Immature natural killer cell (primary cell): ENCODE results near the gene PCDHA8. TPM values are rescaled to one million over a fixed set of nuclear protein-coding genes. Genes with fewer than 3 reads are reported as not detected.
"Not testable (repeated sequence)": the region's sequence is repeated elsewhere in the genome, so short reads cannot be mapped to it uniquely, and the experiment has no call there.

Experiments used
- DNase-seq, 3 donors: peaks; one replicate each; pipeline ENCODE4 v3.0.0; 2022; ENCODE audit warnings: mixed read lengths in 1 of 3
- H3K27ac Mint-ChIP-seq, 6 donors: one replicate each; pipeline ENCODE4 v1.8.0; 2020; ENCODE audit warnings: mixed read lengths in 6 of 6, mild to moderate bottlenecking in 5 of 6, inconsistent platforms in 4 of 6, moderate library complexity in 3 of 6
- H3K27me3 Mint-ChIP-seq, 3 donors: one replicate each; pipeline ENCODE4 v1.8.0; 2020 to 2021; ENCODE audit warnings: low read depth in 3 of 3, mild to moderate bottlenecking in 3 of 3, mixed read lengths in 3 of 3, moderate library complexity in 3 of 3, inconsistent platforms in 1 of 3
- H3K36me3 Mint-ChIP-seq, 3 donors: one replicate each; pipeline ENCODE4 v1.8.0; 2020; ENCODE audit warnings: mixed read lengths in 3 of 3, inconsistent platforms in 2 of 3, mild to moderate bottlenecking in 2 of 3
- H3K4me1 Mint-ChIP-seq, 2 donors: one replicate each; pipeline ENCODE4 v1.8.0; 2020; ENCODE audit warnings: inconsistent platforms in 2 of 2, mild to moderate bottlenecking in 2 of 2, mixed read lengths in 2 of 2, moderate library complexity in 1 of 2
- H3K4me3 Mint-ChIP-seq, 5 donors: one replicate each; pipeline ENCODE4 v1.8.0; 2020; ENCODE audit warnings: mild to moderate bottlenecking in 5 of 5, mixed read lengths in 5 of 5, inconsistent platforms in 3 of 5, moderate library complexity in 3 of 5
- H3K9me3 Mint-ChIP-seq, 6 donors: one replicate each; pipeline ENCODE4 v1.8.0; 2020; ENCODE audit warnings: mild to moderate bottlenecking in 6 of 6, mixed read lengths in 6 of 6, inconsistent platforms in 4 of 6, moderate library complexity in 3 of 6
- polyA plus RNA-seq, 3 donors: library from polyadenylated mRNA; unstranded; fragments of 300-500 nt; fragmentation: Illumina TruSeq; gene quantifications; one replicate each; pipeline ENCODE4 v1.2.3, GENCODE V29; 2021

Gene PCDHA8
- polyA plus RNA-seq, 3 donors from 2014 or later: not detected

- Mint-ChIP-seq H3K4me3 (no peak overlapping the region), H3K9me3 (peaks cover 12 to 45% (median 21%) of the 10 kb centered on the region in 6 donors), H3K36me3 (peaks cover 0 to 5% (median 4%) of the 10 kb centered on the region in 3 donors), H3K27me3 (peaks cover 2 to 21% (median 13%) of the 10 kb centered on the region in 3 donors), H3K27ac (no peak overlapping the region), H3K4me1 (no peaks in the 10 kb centered on the region)
- DNase-seq: no peak
These were observed 32.1 kb upstream of the PCDHA8 start for GRCh38 chr5:140808889-140809291.

- Mint-ChIP-seq H3K4me3 (no peak within 1 kb of the TSS), H3K27me3 (peaks cover 2 to 10% (median 8%) of the 10 kb centered on the region in 3 donors), H3K9me3 (peaks cover 4 to 28% (median 9%) of the 10 kb centered on the region in 6 donors), H3K36me3 (no peaks in the 10 kb centered on the region), H3K4me1 (no peaks in the 10 kb centered on the region), H3K27ac (no peak within 1 kb of the TSS)
- no peak for DNase-seq
These were observed 19.4 kb upstream of the PCDHA8 start, which contains the start of gene PCDHA5 for GRCh38 chr5:140821375-140822280. TSS of gene PCDHA5 (plus strand) at chr5:140821613.

GRCh38 chr5:140822281-140822629 lies 18.7 kb upstream of the PCDHA8 start:
- no peaks in the 10 kb centered on the region for H3K4me1 Mint-ChIP-seq
- H3K27me3 Mint-ChIP-seq: peaks cover 2 to 13% (median 13%) of the 10 kb centered on the region in 3 donors
- H3K36me3 Mint-ChIP-seq: no peaks in the 10 kb centered on the region
- peaks cover 4 to 32% (median 12%) of the 10 kb centered on the region in 6 donors for H3K9me3 Mint-ChIP-seq
- DNase-seq: no peak
- no peak overlapping the region for H3K27ac Mint-ChIP-seq
- no peak overlapping the region for H3K4me3 Mint-ChIP-seq

GRCh38 chr5:140822969-140823368 lies 18.0 kb upstream of the PCDHA8 start:
- H3K27ac Mint-ChIP-seq, H3K36me3 Mint-ChIP-seq, H3K4me1 Mint-ChIP-seq, DNase-seq, H3K4me3 Mint-ChIP-seq: not testable (repeated sequence)
- Mint-ChIP-seq H3K9me3 (peaks cover 3 to 39% (median 18%) of the 10 kb centered on the region in 6 donors), H3K27me3 (peaks cover 7 to 15% (median 14%) of the 10 kb centered on the region in 3 donors)

- Mint-ChIP-seq H3K27me3 (peaks cover 9 to 14% (median 13%) of the 10 kb centered on the region in 3 donors), H3K4me3 (no peak overlapping the region), H3K36me3 (peaks cover 0 to 6% (median 0%) of the 10 kb centered on the region in 3 donors), H3K9me3 (peaks cover 2 to 44% (median 20%) of the 10 kb centered on the region in 6 donors), H3K27ac (no peak overlapping the region), H3K4me1 (no peaks in the 10 kb centered on the region)
- DNase-seq: no peak
These were observed 17.5 kb upstream of the PCDHA8 start for GRCh38 chr5:140823475-140823874.

DNA sequence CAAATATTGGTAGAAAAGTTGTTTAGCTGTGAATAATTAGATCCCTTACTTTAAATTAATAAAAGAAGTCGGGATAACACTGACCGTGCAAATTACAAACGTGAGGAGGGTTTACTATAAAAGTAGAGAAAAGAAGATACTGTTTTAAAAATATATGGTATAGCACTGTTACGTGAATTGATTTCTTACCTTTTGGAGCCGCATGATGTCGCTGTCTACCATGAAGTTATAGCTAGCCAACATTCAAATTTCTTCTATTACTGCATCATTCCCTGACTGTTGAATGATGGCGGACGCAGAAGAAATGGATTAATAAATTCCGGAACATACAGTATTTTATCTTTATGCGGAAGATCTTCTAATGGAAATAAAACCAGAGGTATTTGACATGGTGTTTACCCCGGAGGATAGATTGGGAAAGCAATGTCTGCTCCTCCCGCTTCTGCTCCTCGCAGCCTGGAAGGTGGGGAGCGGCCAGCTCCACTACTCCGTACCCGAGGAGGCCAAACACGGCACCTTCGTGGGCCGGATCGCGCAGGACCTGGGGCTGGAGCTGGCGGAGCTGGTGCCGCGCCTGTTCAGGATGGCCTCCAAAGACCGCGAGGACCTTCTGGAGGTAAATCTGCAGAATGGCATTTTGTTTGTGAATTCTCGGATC lies 13.2 kb upstream of the PCDHA8 start, which contains the start of gene PCDHA6:
Gene PCDHA6, plus strand, starts transcription at position 257 of the 658 bp plus-strand sequence. Its CDS starts 132 bp downstream, at position 389.
- no peak within 1 kb of the TSS for H3K27ac Mint-ChIP-seq

DNA sequence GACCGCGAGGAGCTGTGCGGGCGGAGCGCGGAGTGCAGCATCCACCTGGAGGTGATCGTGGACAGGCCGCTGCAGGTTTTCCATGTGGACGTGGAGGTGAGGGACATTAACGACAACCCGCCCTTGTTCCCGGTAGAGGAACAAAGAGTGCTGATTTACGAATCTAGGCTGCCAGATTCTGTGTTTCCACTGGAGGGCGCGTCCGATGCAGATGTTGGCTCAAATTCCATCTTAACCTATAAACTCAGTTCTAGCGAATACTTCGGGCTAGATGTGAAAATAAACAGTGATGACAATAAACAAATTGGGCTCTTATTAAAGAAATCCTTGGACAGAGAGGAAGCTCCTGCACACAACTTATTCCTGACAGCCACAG lies 12.6 kb upstream of the PCDHA8 start:
- Mint-ChIP-seq H3K27me3 (peaks cover 12 to 25% (median 21%) of the 10 kb centered on the region in 3 donors), H3K36me3 (peaks cover 0 to 14% (median 0%) of the 10 kb centered on the region in 3 donors), H3K4me1 (no peaks in the 10 kb centered on the region), H3K27ac (no peak overlapping the region), H3K4me3 (no peak overlapping the region), H3K9me3 (peaks cover 7 to 64% (median 37%) of the 10 kb centered on the region in 6 donors)
- DNase-seq: no peak

More for the DNA sequence above, 13.2 kb upstream of the PCDHA8 start, which contains the start of gene PCDHA6:
- Mint-ChIP-seq H3K4me3 (no peak within 1 kb of the TSS), H3K4me1 (no peaks in the 10 kb centered on the region), H3K9me3 (peaks cover 7 to 60% (median 33%) of the 10 kb centered on the region in 6 donors), H3K36me3 (peaks cover 0 to 13% (median 0%) of the 10 kb centered on the region in 3 donors), H3K27me3 (peaks cover 12 to 25% (median 19%) of the 10 kb centered on the region in 3 donors)
- no peak for DNase-seq

DNA sequence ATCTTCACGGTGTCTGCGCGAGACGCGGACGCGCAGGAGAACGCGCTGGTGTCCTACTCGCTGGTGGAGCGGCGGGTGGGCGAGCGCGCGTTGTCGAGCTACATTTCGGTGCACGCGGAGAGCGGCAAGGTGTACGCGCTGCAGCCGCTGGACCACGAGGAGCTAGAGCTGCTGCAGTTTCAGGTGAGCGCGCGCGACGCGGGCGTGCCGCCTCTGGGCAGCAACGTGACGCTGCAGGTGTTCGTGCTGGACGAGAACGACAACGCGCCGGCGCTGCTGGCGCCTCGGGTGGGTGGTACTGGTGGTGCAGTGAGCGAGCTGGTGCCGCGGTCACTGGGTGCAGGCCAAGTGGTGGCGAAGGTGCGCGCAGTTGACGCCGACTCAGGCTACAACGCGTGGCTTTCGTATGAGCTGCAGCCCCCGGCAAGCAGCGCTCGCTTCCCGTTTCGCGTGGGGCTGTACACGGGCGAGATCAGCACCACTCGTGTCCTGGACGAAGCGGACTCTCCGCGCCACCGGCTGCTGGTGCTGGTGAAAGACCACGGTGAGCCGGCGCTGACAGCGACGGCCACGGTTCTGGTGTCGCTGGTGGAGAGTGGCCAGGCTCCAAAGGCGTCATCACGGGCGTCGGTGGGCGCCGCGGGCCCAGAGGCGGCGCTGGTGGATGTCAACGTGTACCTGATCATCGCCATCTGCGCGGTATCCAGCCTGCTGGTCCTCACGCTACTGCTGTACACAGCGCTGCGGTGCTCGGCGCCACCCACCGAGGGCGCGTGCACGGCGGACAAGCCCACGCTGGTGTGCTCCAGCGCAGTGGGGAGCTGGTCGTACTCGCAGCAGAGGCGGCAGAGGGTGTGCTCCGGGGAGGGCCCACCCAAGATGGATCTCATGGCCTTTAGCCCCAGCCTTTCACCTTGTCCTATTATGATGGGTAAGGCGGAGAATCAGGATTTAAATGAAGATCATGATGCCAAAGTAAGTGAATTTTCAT lies 11.2 kb upstream of the PCDHA8 start:
- H3K27ac Mint-ChIP-seq, H3K4me3 Mint-ChIP-seq, DNase-seq, H3K4me1 Mint-ChIP-seq: not testable (repeated sequence)
- Mint-ChIP-seq H3K36me3 (peaks cover 0 to 14% (median 0%) of the 10 kb centered on the region in 3 donors), H3K9me3 (peaks cover 7 to 66% (median 38%) of the 10 kb centered on the region in 6 donors), H3K27me3 (peaks cover 15 to 29% (median 25%) of the 10 kb centered on the region in 3 donors)

DNA sequence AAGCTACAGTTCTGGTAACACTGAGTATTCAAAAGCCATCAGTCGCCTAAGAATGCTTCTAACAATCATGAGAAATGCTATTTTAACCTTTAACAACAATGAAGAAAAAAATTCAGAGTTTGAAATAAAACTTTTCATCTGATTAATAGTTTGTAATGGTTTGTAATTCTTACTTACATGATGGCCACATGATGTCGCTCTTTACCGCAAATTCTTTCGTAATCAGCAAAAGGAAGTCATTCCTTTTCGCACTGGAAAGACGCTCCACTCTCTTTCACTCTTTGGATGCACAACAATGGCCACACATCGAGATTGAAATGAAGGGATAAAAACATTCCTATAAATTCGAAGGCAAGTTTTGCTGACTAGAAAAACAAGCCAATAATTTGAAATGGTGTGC lies 7.0 kb upstream of the PCDHA8 start, which contains the start of gene PCDHA7:
Gene PCDHA7, plus strand, starts transcription at position 277 of the 400 bp plus-strand sequence. Its CDS starts 115 bp downstream, at position 392.
- peaks cover 2 to 20% (median 15%) of the 10 kb centered on the region in 3 donors for H3K27me3 Mint-ChIP-seq
- peaks cover 6 to 41% (median 23%) of the 10 kb centered on the region in 6 donors for H3K9me3 Mint-ChIP-seq
- no peak for DNase-seq
- peaks cover 0 to 5% (median 0%) of the 10 kb centered on the region in 3 donors for H3K36me3 Mint-ChIP-seq
- H3K4me3 Mint-ChIP-seq: peak within 1 kb of the TSS in 1 of 5 donors; percentile 15
- no peaks in the 10 kb centered on the region for H3K4me1 Mint-ChIP-seq
- no peak within 1 kb of the TSS for H3K27ac Mint-ChIP-seq

DNA sequence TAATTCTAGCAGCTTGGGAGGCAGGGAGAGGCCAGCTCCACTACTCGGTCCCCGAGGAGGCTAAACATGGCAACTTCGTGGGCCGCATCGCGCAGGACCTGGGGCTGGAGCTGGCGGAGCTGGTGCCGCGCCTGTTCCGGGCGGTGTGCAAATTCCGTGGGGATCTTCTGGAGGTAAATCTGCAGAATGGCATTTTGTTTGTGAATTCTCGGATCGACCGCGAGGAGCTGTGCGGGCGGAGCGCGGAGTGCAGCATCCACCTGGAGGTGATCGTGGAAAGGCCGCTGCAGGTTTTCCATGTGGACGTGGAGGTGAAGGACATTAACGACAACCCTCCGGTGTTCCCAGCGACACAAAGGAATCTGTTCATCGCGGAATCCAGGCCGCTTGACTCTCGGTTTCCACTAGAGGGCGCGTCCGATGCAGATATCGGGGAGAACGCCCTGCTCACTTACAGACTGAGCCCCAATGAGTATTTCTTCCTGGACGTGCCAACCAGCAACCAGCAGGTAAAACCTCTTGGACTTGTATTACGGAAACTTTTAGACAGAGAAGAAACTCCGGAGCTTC lies 6.5 kb upstream of the PCDHA8 start:
- Mint-ChIP-seq H3K27me3 (peaks cover 2 to 20% (median 14%) of the 10 kb centered on the region in 3 donors), H3K4me3 (peak overlapping the region in 1 of 5 donors; percentile 15), H3K9me3 (peaks cover 4 to 40% (median 21%) of the 10 kb centered on the region in 6 donors)
- not testable (repeated sequence) for H3K36me3 Mint-ChIP-seq, H3K27ac Mint-ChIP-seq, DNase-seq, H3K4me1 Mint-ChIP-seq

GRCh38 chr5:140835622-140836510 lies 5.1 kb upstream of the PCDHA8 start:
- H3K27me3 Mint-ChIP-seq: peaks cover 10 to 17% (median 14%) of the 10 kb centered on the region in 3 donors
- H3K9me3 Mint-ChIP-seq: peaks cover 9 to 44% (median 22%) of the 10 kb centered on the region in 6 donors
- DNase-seq: no peak
- H3K36me3 Mint-ChIP-seq: peaks cover 0 to 5% (median 0%) of the 10 kb centered on the region in 3 donors
- H3K4me3 Mint-ChIP-seq: no peak overlapping the region
- H3K27ac Mint-ChIP-seq: no peak overlapping the region
- H3K4me1 Mint-ChIP-seq: no peaks in the 10 kb centered on the region
